GM18502 (cell line): ENCODE data around the gene MEGF11.

Experiments
- ATAC-seq: cut with Tn5 transposase; IDR thresholded peaks from one replicate; pipeline ENCODE4 v1.9.1; 2021; ENCODE audit warnings: mild to moderate bottlenecking; ENCODE audit not compliant: unreplicated experiment, poor library complexity

The MEGF11 gene

DNA sequence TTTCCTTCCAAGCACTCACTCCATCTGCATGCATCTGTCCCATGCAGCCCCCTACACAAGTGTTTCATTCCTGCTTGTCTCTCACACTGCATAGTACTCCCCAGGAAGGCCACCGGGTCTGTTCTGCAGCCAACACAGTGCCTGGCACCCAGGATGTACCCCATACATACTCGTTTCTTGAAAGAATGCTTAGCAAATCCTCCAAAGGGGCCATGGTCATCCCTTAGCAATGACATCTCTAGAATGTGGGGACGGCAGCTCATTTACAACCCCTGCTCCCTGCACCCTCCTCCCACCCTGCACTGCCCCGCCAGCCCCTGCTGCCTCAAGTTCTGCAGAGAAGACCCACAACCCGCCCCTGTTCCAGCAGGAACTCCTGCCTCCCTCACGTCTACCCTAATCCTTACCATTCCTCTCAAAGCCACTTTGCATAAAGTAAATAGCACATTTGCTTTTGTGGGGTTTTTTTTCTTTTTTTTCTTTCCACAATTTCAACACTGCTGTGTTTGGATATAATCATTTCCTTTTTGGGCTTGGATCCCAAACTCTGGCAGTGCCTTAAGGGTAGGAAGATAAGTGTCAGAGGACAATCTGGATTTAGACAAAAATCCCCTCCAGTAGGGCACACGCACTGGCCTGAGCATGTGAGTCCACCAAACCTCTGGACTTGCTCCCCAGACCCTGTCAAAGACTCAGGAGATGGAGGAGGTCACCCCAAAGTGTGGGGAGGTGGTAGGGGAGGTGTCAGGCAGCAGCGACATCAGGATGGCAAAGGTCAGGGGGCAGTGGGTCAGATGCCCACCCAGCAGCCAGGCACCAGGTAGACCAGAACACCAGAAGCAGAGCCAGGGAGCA lies 68.4 kb downstream of the MEGF11 start:
- no peak for ATAC-seq

DNA sequence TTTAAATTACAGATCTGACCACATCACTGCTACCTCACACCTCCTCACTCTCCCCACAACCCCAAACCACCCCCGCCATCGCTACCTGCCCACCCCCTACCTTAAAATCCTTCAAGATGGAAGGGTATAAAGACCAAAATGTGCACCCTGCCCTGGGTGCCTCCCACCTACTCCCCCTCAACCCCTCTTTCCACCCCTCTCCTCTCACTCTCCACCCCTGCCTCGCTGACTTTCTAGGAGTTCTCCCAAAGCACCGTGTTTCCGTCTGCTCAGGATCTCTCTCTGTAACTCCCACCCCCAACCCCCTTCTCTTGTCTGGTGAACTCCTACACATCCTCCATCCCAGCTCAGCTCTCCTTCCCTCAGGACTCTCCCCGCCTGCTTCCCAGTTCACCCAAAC lies 69.1 kb downstream of the MEGF11 start:
- no peak for ATAC-seq

DNA sequence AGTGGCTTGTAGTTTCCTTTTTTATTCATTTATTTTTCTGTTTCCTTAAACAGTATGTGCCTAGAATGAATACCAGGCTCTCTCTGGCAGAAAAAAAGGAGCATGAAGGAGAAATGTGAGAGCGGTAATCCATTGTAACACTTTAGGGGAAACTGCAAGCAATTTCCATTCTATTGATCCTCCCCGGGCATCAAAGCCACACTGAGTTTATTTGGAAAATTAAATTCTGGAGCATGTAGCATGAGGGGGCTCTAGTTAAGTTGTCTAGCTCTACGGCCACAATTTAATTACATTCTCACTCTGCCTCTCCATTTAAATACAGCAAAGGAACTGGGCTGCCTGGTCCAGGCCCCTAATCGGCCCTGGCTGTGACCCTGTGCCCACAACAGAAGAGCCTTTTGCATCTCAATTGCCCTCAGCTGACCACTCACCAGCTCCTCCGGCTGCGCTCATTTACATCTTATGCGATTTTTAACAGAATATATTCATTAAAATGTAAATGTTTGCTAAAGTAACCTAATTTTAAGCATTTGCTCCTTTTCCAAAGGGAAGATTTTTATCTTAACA lies 72.9 kb downstream of the MEGF11 start:
- no peak for ATAC-seq

DNA sequence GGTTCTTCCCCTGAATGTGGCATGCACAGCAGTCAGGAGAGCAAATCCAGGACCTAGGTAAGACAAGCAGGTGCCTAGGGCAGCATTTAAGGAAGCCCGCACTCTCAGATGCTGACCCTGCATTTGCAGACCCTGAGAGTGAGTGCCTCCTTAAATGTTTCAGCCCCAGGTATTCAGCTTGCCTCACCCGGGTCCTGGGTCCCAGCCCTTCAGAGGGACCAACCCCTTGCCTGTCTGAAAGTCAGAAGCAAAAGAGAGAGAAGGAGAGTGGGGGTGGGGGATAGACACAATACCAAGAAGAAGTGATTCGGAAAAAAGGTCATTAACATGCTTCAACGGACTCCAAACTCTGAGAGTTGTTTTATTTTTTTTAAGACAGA lies 75.0 kb downstream of the MEGF11 start:
- no peak for ATAC-seq

DNA sequence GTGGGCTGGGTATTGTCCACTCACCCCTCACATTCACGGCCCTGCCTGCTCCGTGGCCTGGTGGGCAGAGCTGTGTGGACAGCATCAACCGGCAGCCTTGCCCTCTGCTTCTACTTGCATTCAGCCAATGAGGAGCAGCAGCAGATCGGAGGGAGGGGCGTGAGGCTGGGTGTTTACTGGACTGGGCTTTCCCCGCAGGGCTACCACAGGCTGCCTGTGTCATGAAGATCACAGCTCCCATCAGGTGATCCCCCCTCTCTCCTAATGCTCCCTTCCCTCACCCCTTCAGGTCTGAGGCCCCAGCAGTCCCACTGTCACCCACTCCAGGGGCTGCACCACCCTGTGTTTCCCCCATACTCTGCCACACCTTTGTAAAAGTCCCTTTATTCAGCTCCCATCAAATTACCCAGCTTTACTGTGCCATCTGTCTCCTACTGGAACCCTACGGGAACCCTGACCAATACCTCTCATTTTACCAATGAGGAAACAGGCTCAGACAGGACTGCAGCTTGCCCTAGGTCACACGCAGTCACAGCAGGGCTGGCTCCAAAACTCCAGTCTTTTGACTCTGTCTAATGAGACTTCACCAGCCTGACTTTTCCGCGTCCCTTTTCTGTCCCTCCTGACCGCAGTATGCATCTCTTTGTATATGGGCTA lies 81.1 kb downstream of the MEGF11 start:
- ATAC-seq = no peak

DNA sequence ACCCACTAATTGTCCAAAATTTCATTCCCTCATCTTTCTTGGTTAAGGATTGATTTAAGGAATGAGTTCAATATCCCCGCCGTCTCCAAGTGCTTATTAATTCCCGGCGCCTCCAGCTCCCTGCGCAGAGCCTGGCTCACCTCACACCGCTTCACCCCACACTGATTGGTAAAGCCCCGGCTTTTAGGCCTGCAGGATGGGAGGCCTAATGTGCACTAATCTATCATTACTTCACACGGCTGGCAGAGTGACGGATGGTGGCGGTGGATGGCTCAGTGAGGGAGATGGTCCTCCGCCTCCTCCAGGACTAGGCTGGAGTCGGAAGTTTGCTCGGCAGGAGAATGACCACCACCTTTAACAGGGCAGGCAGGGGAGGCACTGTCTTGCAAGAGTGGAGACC lies 81.7 kb downstream of the MEGF11 start:
- ATAC-seq = no peak

DNA sequence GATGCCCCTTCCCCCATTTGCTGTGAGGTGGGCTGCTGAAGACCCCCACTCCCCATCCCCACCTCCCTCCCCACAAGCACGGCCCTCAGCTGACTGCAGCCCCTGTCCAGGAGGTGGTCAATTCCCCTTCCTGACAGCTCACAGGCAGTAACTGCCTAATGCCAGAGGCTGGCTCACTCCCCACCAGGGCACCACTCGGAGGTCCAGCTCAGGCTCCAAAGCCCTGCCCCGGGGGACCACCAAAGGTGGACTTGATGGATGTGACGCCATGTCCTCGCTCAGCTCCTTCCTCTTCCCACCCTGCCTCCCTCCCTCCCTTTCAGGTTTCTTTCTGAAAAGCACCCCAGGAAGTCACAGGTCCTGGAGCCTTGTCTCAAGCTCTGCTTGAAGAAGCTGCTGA lies 82.8 kb downstream of the MEGF11 start:
- no peak for ATAC-seq

DNA sequence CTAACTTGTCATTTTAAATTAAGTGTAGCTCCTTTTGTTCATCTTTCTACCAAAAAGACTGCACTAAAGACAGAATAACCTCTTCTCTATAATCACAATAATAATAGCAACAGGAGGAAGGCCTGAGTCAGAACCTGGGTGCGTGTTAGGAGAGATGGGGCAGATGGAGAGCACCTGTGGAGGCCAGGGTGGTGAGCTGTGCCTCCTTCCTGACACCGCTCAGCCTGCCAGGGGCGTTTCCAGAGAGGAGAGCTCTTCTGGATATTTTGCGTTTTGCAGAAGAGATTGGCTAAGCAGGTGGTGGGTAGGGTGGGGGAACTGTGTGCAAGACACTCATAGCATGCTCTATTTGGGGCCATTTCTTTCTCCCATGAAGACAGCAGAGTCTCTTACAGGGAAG lies 83.5 kb downstream of the MEGF11 start:
- ATAC-seq = no peak

DNA sequence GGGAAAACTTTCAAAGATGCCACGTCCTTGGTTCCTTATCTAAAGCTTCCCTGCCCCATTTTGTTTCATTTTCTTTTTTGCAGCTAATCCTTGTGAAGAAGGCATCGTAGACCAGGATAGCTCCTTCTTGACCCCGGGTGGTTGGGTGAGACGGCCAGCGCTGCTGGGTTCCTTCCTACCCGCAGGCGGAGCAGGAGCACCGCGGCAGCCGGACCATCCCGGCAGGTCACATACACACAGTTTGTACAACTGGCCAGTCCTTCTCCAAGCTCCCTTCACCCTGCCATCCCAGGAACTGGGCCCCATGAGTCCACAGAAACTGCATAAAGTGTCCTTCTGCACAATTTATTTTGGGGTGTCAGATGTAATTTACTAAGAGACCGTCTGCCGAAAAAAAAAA lies 83.9 kb downstream of the MEGF11 start:
- no peak for ATAC-seq

DNA sequence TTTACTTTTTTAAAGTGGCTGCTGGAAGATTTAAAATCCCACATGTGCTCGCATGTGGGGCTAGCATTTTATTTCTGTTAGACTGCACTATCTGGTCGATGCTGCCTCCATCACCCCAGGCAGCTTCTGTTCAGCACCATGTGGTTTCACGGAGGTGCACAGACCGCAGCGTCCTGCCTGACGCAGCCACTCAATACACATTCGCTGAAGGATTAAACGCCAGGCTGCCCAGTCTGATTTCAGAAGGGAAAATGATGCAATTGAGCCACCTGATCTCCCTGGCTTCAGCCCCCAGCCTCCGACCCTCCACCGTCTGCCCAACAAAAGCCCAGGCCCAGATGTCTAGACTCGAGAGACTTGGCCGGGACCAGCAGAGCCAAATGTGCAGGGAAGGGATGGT lies 84.5 kb downstream of the MEGF11 start:
- no peak for ATAC-seq

DNA sequence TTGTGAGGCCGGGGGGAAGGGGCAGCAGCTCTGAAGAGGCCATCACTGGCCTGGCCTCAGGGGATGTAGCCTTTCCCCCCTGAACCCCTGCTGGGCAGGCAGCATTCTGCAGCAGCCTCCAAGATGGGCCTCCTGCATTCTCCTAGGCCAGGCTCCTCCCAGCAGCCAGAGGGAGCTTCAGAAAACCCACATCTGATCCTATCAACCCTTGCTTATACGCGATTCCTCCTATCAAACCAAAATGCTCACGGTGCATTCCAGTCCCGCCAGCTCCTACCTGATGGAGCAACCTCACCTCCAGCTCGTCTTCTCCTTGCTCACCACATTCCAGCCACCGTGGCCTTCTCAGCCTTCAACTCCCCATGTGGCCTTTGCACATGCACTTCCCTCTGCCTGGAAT lies 85.7 kb downstream of the MEGF11 start:
- no peak for ATAC-seq

DNA sequence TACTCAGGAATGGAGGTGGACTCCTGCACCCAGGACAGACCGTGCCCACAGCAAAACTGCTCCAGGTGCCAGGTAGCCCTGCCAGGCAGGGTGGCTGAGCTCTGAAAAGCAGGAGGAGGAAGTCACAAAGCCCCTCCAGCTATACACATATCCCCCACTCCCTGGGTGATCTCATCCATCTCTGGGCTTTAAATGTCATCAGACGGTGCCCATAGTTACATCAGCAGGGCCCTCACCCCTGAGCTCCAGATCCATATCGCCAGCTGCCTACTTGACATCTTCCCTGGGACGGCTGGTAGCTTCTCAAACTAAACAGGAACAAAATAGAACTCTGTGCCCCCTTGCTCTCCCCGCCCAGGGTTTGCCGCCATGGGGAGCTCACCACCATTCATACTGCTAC lies 87.7 kb downstream of the MEGF11 start:
- ATAC-seq = no peak

DNA sequence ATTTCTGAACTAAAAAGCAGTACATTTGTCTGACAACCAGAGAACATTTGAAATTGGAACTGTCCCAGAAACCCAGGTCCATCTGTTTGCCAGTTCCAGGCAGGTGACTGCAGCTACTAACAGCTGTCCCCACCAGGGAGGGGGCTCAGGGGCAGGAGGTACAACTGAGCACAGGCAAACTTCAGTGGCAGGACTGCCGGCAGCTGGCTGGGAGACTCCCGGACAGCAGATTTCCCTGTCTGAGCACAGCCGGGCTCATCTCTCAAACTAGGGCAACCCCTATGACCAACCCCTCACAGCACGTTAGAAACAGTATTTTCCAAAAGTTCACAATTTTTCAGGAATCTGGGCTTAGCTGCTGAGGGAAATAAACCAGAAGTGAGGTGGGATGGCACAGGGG lies 88.8 kb downstream of the MEGF11 start:
- no peak for ATAC-seq

DNA sequence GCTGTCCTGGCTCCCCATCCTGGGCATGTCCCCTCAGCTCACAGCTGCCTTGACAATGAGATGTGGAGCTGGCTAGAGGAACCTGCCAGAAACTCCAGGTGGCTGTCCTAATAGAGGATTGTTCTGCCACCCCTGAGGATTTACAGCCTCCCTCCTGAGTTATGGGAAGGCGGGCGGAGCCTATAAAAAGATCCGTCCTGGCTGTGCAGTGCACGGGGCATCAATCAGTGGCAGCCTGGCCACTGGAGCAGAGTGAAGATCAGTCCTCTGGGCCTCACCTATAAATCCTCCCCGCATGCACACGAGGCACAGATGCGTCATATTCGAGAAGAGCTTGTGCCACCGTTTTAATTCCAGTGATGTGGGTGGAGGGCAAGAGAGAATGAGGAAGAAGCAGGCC lies 90.0 kb downstream of the MEGF11 start:
- ATAC-seq = no peak

DNA sequence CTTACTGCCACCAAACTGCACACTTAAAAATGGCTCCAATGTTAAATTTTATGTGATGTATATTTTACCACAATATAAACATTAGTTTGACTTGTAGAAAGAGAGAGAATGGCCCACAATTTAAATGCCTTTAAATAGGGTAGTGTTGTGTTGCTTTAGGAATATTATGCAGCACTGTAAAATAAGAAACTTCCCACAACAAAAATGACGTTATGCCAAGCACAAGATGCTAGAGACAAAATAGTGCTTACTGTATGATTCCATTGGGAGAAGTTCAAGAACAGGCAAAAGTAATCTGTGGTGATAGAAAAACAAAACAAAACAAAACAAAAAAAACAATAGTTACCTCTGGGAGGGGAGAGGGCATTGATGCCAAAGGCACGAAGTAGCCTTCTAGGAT lies 91.3 kb downstream of the MEGF11 start:
- ATAC-seq = no peak

DNA sequence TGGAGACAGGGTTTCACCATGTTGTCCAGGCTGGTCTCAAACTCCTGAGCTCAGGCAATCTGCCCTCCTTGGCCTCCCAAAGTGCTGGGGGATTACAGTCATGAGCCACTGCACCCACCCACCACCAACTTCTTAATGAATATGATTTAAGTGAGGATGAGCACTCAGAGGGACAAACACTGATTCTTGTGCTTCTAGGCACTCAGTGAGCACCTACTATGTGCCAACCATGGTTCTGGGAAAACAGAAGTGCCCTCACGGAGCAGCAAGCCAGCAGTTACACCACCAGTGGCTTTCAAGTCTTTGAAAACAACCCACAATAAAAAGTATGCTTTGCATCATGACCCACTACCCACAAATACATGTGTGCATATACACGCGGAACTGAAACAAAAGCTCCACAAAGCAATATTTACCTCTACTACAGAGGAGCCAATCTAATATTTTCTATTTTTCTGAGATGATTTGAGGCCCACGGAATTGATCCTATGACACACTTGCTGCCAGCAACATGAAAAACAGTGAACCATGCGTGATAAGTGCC lies 91.9 kb downstream of the MEGF11 start:
- ATAC-seq = no peak

DNA sequence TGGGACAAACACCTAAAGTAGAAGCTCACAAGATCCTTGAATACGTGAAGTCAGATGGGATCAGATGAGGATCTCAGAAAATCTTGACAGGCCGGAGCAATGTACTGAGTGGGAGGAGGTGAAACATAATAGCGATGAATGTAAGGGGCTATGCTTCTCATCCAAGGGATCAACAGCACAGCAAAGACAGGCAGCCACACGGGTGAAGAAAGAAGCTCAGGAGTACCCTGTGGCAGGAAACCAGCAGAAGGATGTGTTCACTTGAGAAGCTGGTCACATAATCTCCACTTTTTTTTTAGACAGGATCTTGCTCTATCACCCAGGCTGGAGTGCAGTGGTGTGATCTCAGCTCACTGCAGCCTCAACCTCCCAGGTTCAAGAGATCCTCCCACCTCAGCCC lies 92.4 kb downstream of the MEGF11 start:
- ATAC-seq = no peak

DNA sequence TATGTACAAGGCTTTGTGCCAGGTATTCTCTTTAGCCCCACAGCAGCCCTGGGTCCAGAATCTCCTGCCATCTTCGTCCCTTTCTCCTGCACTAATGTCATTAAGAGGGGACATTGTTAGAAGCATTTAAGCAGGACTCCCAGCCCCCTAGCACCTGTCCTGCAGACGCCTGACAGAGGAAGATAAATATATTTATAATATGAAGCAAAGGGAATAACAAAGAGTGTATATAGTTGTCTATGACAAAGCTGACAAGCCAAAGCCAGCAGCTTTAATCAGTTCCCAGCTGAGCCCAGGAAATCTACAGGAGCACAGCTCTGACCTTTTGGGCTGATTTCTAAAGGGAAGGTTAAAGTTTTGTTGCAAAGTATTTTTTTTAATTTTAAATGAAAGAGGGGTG lies 96.0 kb downstream of the MEGF11 start:
- no peak for ATAC-seq

DNA sequence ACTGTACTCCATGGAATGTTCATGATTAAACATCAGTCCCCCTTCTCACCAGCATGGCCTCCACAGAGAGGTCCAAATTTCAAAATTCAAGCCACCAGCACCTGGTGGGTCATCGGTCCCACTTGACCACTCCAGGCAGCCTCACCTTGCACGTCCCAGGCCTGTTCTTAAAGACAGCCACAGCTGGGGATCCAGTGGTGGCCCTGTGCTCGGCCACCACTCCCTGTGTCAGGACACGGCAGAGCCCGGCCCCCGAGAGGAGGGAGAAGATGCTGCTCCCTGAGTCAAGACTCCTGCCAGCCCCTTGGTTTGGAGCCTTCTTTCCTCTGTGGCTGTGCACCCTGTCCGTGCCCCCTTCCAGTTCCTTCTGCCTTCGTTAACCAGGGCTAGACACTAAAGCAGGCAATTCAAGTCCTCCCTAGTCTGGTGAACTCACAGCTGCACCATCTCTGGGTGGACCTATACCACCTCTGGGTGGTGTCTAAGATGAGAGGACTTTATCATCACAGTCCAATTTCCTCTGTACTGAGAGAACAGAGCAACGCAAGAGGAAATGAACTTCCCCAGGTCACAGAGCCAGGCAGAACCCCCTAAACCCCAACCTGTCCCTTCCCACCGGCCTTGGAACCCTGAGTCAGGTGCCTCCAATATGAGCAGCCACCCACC lies 97.1 kb downstream of the MEGF11 start:
- ATAC-seq = no peak

DNA sequence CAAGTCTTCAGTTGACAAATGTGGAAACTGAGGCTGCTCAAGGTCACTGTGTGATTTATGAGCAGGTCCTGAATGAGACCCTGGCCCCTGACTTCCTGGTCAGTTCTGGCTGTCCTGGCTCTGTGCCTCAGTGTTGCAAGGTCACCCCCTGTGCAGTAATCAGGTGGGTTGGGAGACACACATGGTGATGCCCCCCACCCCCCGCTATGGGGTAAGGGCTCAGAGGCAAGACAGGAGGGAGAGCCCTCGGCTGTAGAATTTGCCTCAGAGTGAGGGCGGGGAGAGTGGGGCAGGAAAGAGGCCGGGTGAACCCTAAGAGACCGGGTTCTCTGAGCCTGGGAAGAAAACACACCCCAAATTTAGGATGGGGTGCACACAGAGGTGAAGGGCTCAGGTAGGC lies 98.5 kb downstream of the MEGF11 start:
- ATAC-seq = no peak

DNA sequence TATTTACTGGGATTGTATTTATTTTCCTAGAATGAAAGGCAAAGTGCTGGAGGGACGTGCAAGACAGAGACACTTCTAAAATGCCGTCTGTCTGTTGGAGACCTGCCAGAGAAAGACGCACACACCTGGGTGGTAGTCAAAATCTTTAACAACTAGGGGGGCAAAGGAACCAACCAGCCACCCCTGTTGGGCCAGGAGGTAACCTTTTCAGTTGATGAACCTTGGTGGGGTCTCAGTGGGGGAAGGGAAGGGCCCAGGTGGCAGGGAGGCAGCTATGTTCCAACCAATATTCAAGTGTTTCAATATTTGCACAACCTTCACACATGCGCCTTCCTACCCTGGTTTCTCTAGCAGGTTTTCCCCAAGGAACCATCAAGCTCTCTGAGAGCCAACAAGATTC lies 99.0 kb downstream of the MEGF11 start:
- ATAC-seq = no peak
